ENCODE results near the gene PC.

PC gene

DNA sequence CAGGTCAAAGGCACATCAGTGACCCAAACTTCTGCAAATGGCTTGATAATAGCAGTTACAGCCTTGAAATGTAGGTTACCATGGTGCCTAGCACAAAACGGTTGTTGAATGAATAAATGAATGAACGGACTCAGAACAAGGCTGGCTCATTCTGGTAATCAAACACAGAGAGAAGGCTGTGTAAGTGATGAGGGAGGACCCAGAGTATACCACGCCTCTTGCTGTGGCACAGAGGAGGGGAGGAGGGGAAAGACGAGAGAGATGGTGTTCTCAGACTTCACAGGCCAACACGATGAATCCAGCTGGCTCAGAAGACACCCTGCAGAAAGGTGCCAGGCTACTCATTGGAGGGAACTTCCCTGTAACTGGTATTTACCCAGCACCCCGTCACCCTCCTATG lies 38.3 kb downstream of the PC start:
- intact Hi-C loops (cut with DNase I; ENCODE audit: low total_unique reads), result no loop called here

DNA sequence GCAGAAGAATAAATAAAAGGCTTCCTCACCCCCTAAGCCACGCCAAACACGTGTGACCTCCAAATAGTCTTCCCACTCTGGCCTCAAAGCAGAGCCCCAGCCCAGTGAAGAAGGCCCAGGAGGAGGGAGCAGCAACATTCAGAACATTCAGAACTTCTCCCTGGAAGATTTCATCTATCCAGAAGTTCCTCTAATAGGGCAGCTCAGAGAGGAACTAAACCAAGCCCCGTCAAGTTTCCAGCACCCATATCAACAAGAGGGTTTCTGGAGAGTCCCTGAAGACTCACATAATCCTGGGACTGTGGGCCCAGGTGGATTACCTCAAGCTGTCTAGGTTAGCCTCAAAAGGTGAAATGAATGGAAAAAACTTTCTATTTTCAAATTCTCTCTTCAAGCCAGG lies 39.4 kb downstream of the PC start:
- Histone ChIP-seq H3K4me1 (peaks cover 0 to 7% (median 0%) of the 10 kb centered on the region in 4 donors), H3K4me3 (no peak overlapping the region), H3K36me3 (no peaks in the 10 kb centered on the region), H3K9me3 (no peaks in the 10 kb centered on the region), H3K27ac (no peak overlapping the region), H3K27me3 (no peaks in the 10 kb centered on the region)
- no peak for DNase-seq
- TF ChIP-seq, protein P1, sequence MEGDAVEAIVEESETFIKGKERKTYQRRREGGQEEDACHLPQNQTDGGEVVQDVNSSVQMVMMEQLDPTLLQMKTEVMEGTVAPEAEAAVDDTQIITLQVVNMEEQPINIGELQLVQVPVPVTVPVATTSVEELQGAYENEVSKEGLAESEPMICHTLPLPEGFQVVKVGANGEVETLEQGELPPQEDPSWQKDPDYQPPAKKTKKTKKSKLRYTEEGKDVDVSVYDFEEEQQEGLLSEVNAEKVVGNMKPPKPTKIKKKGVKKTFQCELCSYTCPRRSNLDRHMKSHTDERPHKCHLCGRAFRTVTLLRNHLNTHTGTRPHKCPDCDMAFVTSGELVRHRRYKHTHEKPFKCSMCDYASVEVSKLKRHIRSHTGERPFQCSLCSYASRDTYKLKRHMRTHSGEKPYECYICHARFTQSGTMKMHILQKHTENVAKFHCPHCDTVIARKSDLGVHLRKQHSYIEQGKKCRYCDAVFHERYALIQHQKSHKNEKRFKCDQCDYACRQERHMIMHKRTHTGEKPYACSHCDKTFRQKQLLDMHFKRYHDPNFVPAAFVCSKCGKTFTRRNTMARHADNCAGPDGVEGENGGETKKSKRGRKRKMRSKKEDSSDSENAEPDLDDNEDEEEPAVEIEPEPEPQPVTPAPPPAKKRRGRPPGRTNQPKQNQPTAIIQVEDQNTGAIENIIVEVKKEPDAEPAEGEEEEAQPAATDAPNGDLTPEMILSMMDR (IDR thresholded peaks at IDR 0.05), result no peak
- intact Hi-C loops (cut with DNase I; ENCODE audit: low total_unique reads), result no loop called here

More for the DNA sequence above, 38.3 kb downstream of the PC start:
- peaks cover 0 to 7% (median 0%) of the 10 kb centered on the region in 4 donors for H3K4me1 ChIP-seq
- H3K9me3 ChIP-seq, result no peaks in the 10 kb centered on the region
- no peak overlapping the region for H3K4me3 ChIP-seq
- TF ChIP-seq, protein P1 (IDR thresholded peaks at IDR 0.05), result no peak
- no peaks in the 10 kb centered on the region for H3K27me3 ChIP-seq
- H3K36me3 ChIP-seq, result no peaks in the 10 kb centered on the region
- no peak for DNase-seq
- H3K27ac ChIP-seq, result no peak overlapping the region

DNA sequence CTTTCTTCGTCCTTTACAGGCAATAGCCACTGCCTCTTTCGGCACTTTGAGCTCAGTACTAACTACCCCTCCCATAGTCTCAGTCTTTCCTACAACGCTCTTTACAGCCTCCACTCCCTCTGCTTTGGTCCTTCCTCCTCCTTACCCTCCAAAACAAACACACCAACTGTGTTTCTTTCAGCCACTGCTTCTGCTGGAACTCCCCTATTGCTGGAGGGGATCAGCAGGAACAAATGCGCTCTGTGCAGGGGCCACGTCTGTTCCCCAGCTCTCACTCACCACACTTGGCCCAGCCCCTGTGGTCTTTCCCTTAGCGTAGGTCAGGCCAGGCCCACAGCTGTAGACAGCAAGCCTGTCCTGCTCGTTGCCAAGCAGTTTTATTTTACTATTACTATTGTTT lies 42.3 kb downstream of the PC start:
- Histone ChIP-seq H3K27me3 (no peaks in the 10 kb centered on the region), H3K27ac (no peak overlapping the region), H3K36me3 (no peaks in the 10 kb centered on the region), H3K4me1 (peaks cover 0 to 7% (median 0%) of the 10 kb centered on the region in 4 donors), H3K9me3 (no peaks in the 10 kb centered on the region), H3K4me3 (no peak overlapping the region)
- TF ChIP-seq, protein P1 (IDR thresholded peaks at IDR 0.05), result no peak
- no peak for DNase-seq
- intact Hi-C loops (cut with DNase I; ENCODE audit: low total_unique reads), result no loop called here

DNA sequence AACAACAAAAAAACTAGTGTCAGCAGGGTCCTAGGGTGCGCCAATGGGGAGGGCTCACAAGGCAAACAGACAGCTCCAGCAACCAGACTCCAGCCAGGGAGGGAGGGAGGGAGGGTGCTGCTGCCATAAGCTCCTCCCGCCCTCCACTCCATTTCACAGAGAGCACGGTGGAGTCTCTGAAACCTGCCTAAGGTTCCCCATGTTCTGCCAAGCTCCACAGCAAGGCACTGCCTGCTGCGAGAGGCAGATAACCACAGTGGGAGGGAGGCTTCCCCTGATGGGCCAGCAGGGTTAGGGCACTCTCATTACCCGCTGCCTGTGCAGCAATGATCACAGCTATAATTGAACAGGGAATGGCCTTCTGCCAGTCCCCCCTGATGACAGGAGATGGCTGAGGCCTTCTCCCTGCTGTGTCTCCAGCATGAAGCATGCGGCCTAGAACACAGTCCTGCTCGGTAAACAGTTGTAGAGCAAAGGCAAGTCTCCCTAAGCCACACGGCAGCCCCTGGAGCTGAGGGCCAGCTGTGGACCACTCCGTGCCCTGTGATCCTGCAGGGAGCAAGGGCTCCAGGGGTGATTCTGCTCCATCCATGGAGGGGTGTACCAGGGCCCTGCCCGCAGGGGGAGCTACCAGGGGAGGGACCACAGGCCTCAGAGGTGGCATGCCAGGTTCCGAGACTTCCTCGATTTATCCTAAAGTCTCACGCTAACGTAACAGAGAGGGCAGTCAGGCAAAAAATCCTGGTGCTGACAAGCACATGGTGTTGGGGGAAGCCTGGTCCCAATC lies 42.9 kb downstream of the PC start:
- no peak overlapping the region for H3K4me3 ChIP-seq
- H3K27me3 ChIP-seq, result no peaks in the 10 kb centered on the region
- H3K36me3 ChIP-seq, result no peaks in the 10 kb centered on the region
- H3K9me3 ChIP-seq, result no peaks in the 10 kb centered on the region
- TF ChIP-seq, protein P1 (IDR thresholded peaks at IDR 0.05), result no peak
- DNase-seq, result no peak
- peaks cover 0 to 7% (median 0%) of the 10 kb centered on the region in 4 donors for H3K4me1 ChIP-seq
- H3K27ac ChIP-seq, result no peak overlapping the region
- intact Hi-C loops (cut with DNase I; ENCODE audit: low total_unique reads), result no loop called here

DNA sequence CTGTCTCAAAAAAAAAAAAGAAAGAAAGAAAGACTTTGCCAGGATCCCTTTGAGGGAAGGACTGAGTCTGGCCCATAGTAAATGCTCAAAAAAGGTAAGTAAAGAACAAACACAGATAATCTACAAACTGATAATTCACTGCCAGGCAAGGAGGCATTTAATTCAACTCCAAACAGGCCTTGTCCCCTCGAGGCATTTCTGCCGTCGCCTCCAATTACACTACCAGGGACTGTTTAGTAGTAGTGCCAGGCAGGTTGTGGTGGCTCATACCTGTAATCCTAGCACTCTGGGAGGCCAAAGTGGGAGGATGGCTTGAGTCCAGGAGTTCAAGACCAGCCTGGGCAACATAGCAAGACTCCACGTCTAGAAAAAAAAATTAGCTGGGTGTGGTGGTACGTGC lies 43.7 kb downstream of the PC start:
- Histone ChIP-seq H3K4me3 (no peak overlapping the region), H3K36me3 (no peaks in the 10 kb centered on the region), H3K27ac (no peak overlapping the region), H3K27me3 (no peaks in the 10 kb centered on the region), H3K9me3 (no peaks in the 10 kb centered on the region), H3K4me1 (peaks cover 0 to 7% (median 0%) of the 10 kb centered on the region in 4 donors)
- intact Hi-C loops (cut with DNase I; ENCODE audit: low total_unique reads), result no loop called here
- TF ChIP-seq, protein P1 (IDR thresholded peaks at IDR 0.05), result no peak
- DNase-seq, result no peak

Measured in tibial artery (tissue), 4 donors.